Measurements from ENCODE around the gene BAIAP2L1. TPM values are rescaled to one million over a fixed set of nuclear protein-coding genes. Genes with fewer than 3 reads are reported as not detected.
"Not testable (repeated sequence)": the region's sequence is repeated elsewhere in the genome, so short reads cannot be mapped to it uniquely, and the experiment has no call there.

The BAIAP2L1 gene
- total and polyA plus RNA-seq, 4 donors, result 12.5 to 29.2 (median 19.9) TPM

DNA sequence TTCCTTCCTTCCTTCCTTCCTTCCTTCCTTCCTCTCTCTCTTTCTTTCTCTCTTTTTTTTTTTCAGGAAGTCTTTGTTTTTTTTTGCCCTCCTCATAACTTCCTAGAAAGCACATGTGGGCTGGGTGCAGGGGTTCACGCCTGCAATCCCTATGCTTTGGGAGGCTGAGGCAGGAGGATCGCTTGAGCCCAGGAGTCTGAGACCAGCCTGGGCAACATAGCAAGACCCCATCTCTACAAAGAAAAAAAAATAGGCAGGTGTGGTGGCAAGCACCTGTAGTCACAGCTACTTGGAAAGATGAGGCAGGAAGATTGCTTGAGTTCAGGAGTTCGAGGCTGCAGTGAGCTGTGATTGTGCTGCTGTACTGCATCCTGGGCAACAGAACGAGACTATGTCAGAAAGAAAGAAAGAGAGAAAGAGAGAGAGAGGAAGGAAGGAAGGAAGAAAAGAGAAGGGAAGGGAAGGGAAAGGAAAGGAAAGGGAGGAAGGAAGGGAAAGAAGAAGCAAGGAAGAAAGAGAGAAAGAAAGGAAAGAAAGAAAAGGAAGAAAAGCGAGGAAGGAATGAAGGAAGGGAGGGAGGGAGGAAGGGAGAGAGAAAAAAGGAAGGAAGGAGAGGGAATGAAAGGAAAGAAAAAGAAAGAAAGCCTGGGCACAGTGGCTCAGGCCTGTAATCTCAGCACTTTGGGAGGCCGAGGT lies 13.5 kb upstream of the BAIAP2L1 start:
- TF ChIP-seq, protein P1, sequence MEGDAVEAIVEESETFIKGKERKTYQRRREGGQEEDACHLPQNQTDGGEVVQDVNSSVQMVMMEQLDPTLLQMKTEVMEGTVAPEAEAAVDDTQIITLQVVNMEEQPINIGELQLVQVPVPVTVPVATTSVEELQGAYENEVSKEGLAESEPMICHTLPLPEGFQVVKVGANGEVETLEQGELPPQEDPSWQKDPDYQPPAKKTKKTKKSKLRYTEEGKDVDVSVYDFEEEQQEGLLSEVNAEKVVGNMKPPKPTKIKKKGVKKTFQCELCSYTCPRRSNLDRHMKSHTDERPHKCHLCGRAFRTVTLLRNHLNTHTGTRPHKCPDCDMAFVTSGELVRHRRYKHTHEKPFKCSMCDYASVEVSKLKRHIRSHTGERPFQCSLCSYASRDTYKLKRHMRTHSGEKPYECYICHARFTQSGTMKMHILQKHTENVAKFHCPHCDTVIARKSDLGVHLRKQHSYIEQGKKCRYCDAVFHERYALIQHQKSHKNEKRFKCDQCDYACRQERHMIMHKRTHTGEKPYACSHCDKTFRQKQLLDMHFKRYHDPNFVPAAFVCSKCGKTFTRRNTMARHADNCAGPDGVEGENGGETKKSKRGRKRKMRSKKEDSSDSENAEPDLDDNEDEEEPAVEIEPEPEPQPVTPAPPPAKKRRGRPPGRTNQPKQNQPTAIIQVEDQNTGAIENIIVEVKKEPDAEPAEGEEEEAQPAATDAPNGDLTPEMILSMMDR (IDR thresholded peaks at IDR 0.05; ENCODE audit: control extremely low read depth, extremely low read depth), result no peak
- Histone ChIP-seq H3K9ac (ENCODE audit: insufficient read depth in 1 of 2, low read length in 2 of 2) (no peak overlapping the region), H3K27me3 (ENCODE audit: control insufficient read depth in 3 of 3, insufficient read depth in 3 of 3, low read length in 2 of 3) (no peaks in the 10 kb centered on the region), H3K4me1 (ENCODE audit: control insufficient read depth in 5 of 5, insufficient read depth in 5 of 5, low read length in 5 of 5) (peaks cover 0 to 3% (median 0%) of the 10 kb centered on the region in 5 donors), H3K4me3 (no peak overlapping the region), H3K36me3 (ENCODE audit: control insufficient read depth in 4 of 4, insufficient read depth in 4 of 4, low read length in 4 of 4) (no peaks in the 10 kb centered on the region), H3K27ac (ENCODE audit: low read depth in 1 of 2, low read length in 1 of 2) (no peak overlapping the region), H3K9me3 (ENCODE audit: control insufficient read depth in 4 of 4, insufficient read depth in 3 of 4, low read length in 3 of 4) (no peaks in the 10 kb centered on the region)
- DNase-seq, result no peak
- WGBS, 2 donors, result 91 to 93% methylated on average over 6 of the region's 6 CpGs
- no peak for ATAC-seq (ENCODE audit: insufficient read depth, low FRiP score)

DNA sequence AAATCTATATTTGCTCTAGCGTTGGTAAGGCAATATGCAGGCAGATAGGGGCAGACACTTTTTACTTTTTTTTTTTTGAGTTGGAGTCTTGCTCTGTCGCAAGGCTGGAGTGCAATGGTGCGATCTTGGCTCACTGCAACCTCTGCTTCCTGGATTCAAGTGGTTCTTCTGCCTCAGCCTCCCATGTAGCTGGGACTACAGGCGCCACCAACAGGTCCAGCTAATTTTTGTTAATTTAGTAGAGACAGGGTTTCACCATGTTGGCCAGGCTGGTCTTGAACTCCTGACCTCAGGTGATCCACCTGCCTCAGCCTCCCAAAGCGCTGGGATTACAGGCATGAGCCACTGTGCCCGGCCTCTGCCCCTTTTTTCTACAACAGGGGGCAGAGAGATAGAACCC lies 12.8 kb upstream of the BAIAP2L1 start:
- not testable (repeated sequence) for H3K4me1 ChIP-seq (ENCODE audit: control insufficient read depth in 5 of 5, insufficient read depth in 5 of 5, low read length in 5 of 5); H3K27me3 ChIP-seq (ENCODE audit: control insufficient read depth in 3 of 3, insufficient read depth in 3 of 3, low read length in 2 of 3); DNase-seq; ATAC-seq (ENCODE audit: insufficient read depth, low FRiP score); H3K9me3 ChIP-seq (ENCODE audit: control insufficient read depth in 4 of 4, insufficient read depth in 3 of 4, low read length in 3 of 4); H3K9ac ChIP-seq (ENCODE audit: insufficient read depth in 1 of 2, low read length in 2 of 2); H3K4me3 ChIP-seq; H3K36me3 ChIP-seq (ENCODE audit: control insufficient read depth in 4 of 4, insufficient read depth in 4 of 4, low read length in 4 of 4); H3K27ac ChIP-seq (ENCODE audit: low read depth in 1 of 2, low read length in 1 of 2)
- WGBS, 2 donors, result 88 to 89% methylated on average over 6 of the region's 6 CpGs

DNA sequence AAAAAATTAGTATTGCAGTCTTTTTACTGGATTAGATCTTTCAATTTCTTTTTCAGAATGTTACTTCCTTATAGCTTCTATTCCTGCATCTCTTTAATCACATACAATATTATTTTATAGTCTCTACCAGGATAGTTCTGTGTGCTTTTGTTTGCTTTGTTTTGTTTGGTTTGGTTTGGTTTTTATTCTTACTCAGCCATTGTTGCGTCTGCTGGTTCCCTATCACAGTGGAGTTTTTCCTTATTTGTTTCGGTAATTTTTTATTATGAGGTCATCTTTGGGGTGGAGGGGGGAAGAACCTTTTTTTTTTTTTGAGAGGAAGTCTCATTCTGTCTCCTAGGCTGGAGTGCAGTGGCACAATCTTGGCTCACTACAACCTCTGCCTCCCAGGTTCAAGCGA lies 9.0 kb upstream of the BAIAP2L1 start:
- no peak for DNase-seq
- TF ChIP-seq, protein P1 (IDR thresholded peaks at IDR 0.05; ENCODE audit: control extremely low read depth, extremely low read depth), result no peak
- WGBS, 2 donors, result 76 to 91% methylated on average over 3 of the region's 3 CpGs
- Histone ChIP-seq H3K36me3 (ENCODE audit: control insufficient read depth in 4 of 4, insufficient read depth in 4 of 4, low read length in 4 of 4) (no peaks in the 10 kb centered on the region), H3K4me3 (no peak overlapping the region), H3K27ac (ENCODE audit: low read depth in 1 of 2, low read length in 1 of 2) (no peak overlapping the region), H3K9me3 (ENCODE audit: control insufficient read depth in 4 of 4, insufficient read depth in 3 of 4, low read length in 3 of 4) (no peaks in the 10 kb centered on the region), H3K4me1 (ENCODE audit: control insufficient read depth in 5 of 5, insufficient read depth in 5 of 5, low read length in 5 of 5) (no peaks in the 10 kb centered on the region), H3K27me3 (ENCODE audit: control insufficient read depth in 3 of 3, insufficient read depth in 3 of 3, low read length in 2 of 3) (no peaks in the 10 kb centered on the region), H3K9ac (ENCODE audit: insufficient read depth in 1 of 2, low read length in 2 of 2) (no peak overlapping the region)
- no peak for ATAC-seq (ENCODE audit: insufficient read depth, low FRiP score)

DNA sequence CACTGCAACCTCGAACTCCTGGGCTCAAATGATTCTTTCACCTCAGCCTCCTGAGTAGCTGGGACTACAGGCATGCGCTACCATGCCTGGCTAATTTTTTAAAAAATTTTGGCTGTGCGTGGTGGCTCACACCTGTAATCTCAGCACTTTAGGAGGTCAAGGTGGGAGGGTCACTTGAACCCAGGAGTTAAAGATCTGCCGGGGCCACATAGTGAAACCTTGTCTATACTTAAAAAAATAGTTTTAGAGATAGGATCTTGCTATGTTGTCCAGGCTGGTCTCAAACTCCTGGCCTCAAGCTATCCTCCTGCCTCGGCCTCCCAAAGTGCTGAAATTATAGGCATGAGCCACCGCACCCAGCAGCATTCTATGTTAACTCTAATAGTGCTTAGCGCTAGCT lies 7.3 kb upstream of the BAIAP2L1 start:
- not testable (repeated sequence) for DNase-seq; H3K27me3 ChIP-seq (ENCODE audit: control insufficient read depth in 3 of 3, insufficient read depth in 3 of 3, low read length in 2 of 3); H3K9ac ChIP-seq (ENCODE audit: insufficient read depth in 1 of 2, low read length in 2 of 2); ATAC-seq (ENCODE audit: insufficient read depth, low FRiP score); H3K27ac ChIP-seq (ENCODE audit: low read depth in 1 of 2, low read length in 1 of 2); H3K9me3 ChIP-seq (ENCODE audit: control insufficient read depth in 4 of 4, insufficient read depth in 3 of 4, low read length in 3 of 4); H3K4me1 ChIP-seq (ENCODE audit: control insufficient read depth in 5 of 5, insufficient read depth in 5 of 5, low read length in 5 of 5); H3K36me3 ChIP-seq (ENCODE audit: control insufficient read depth in 4 of 4, insufficient read depth in 4 of 4, low read length in 4 of 4); H3K4me3 ChIP-seq
- WGBS, 2 donors, result 94 to 96% methylated on average over 7 of the region's 7 CpGs
